ENCODE data around the gene TRIM2.

GRCh38 chr4:153293742-153294057 lies 89.5 kb downstream of the TRIM2 start:
- TF ChIP-seq CTCF (IDR thresholded peaks at IDR 0.05) (no peak), POLR2A (IDR thresholded peaks at IDR 0.05) (no peak)

Data from body of pancreas (tissue), 4 donors.